ENCODE measurements around the gene ACP6.
"Not testable (repeated sequence)": the region's sequence is repeated elsewhere in the genome, so short reads cannot be mapped to it uniquely, and the experiment has no call there.

ACP6 gene

GRCh38 chr1:147670319-147671001 is at the start of gene ACP6:
Gene ACP6, minus strand, starts transcription at chr1:147670524. Its CDS starts 476 bp downstream, at chr1:147670048.
- peak; percentile 96 for DNase-seq

GRCh38 chr1:147719711-147720225 is 49.4 kb upstream of the ACP6 start:
- no peak for DNase-seq

- no peak for DNase-seq
These were observed 48.8 kb upstream of the ACP6 start for GRCh38 chr1:147719029-147719698.

- no peak for DNase-seq
These were observed 47.4 kb upstream of the ACP6 start for GRCh38 chr1:147717706-147718097.

GRCh38 chr1:147717051-147717705 is 46.9 kb upstream of the ACP6 start:
- no peak for DNase-seq

GRCh38 chr1:147712605-147713004 is 42.3 kb upstream of the ACP6 start:
- no peak for DNase-seq

GRCh38 chr1:147700042-147701006 is 30.0 kb upstream of the ACP6 start:
- DNase-seq = peak; percentile 57

GRCh38 chr1:147699686-147700041 is 29.3 kb upstream of the ACP6 start:
- no peak for DNase-seq

GRCh38 chr1:147683163-147683763 is 12.9 kb upstream of the ACP6 start:
- no peak for DNase-seq

- DNase-seq = not testable (repeated sequence)
These were observed 10.4 kb upstream of the ACP6 start for GRCh38 chr1:147680608-147681235.

- DNase-seq = not testable (repeated sequence)
These were observed 7.4 kb upstream of the ACP6 start for GRCh38 chr1:147677681-147678080.

GRCh38 chr1:147676311-147677085 is 6.2 kb upstream of the ACP6 start:
- no peak for DNase-seq

- no peak for DNase-seq
These were observed 3.5 kb upstream of the ACP6 start for GRCh38 chr1:147673816-147674215.

GRCh38 chr1:147673406-147673805 is 3.1 kb upstream of the ACP6 start:
- DNase-seq = no peak

- DNase-seq = peak; percentile 55
These were observed 630 bp downstream of the ACP6 start for GRCh38 chr1:147669469-147670318.

GRCh38 chr1:147665521-147665920 is 4.8 kb downstream of the ACP6 start:
- DNase-seq = no peak

- no peak for DNase-seq
These were observed 6.1 kb downstream of the ACP6 start for GRCh38 chr1:147664206-147664605.

- DNase-seq = no peak
These were observed 15.8 kb downstream of the ACP6 start for GRCh38 chr1:147654511-147654910.

GRCh38 chr1:147652306-147652705 is 18.0 kb downstream of the ACP6 start:
- DNase-seq = no peak

GRCh38 chr1:147651466-147651865 is 18.9 kb downstream of the ACP6 start:
- DNase-seq = no peak

Data from activated CD4-positive, alpha-beta T cell treated with anti-CD3 and anti-CD28 coated beads, Interleukin-2, amount 50 U/mL, for 16 hours (primary cell).